ENCODE results near the gene SH3PXD2A. TPM values are rescaled to one million over a fixed set of nuclear protein-coding genes. Genes with fewer than 3 reads are reported as not detected.

The SH3PXD2A gene
- total RNA-seq, 4 donors from 2014 or later, result 9.4 to 20.6 (median 11.2) TPM

GRCh38 chr10:103829838-103830465 lies 25.4 kb downstream of the SH3PXD2A start:
- Histone ChIP-seq H3K9me3 (no peaks in the 10 kb centered on the region), H3K4me1 (peaks cover 0 to 18% of the 10 kb centered on the region in 2 donors), H3K27ac (no peak overlapping the region), H3K4me3 (replicated peaks in 1 of 3) (no peak overlapping the region), H3K36me3 (no peaks in the 10 kb centered on the region), H3K27me3 (no peaks in the 10 kb centered on the region)
- no peak for DNase-seq
- 67 to 70% methylated on average over 5 of the region's 5 CpGs for WGBS, 2 donors
- TF ChIP-seq POLR2A (IDR thresholded peaks at IDR 0.05) (no peak), CTCF (IDR thresholded peaks at IDR 0.05) (no peak)
- intact Hi-C loops (cut with DNase I), result no loop called here

- Histone ChIP-seq H3K27ac (no peak overlapping the region), H3K9me3 (no peaks in the 10 kb centered on the region), H3K4me1 (peaks cover 0 to 12% of the 10 kb centered on the region in 2 donors), H3K27me3 (no peaks in the 10 kb centered on the region), H3K4me3 (replicated peaks in 1 of 3) (no peak overlapping the region), H3K36me3 (no peaks in the 10 kb centered on the region)
- DNase-seq, result no peak
- intact Hi-C loops (cut with DNase I), result no loop called here
- WGBS, 2 donors, result 64 to 82% methylated on average over 6 of the region's 6 CpGs
- no peak for TF ChIP-seq CTCF (IDR thresholded peaks at IDR 0.05)
- TF ChIP-seq POLR2A (IDR thresholded peaks at IDR 0.05), result no peak
These were observed 26.1 kb downstream of the SH3PXD2A start for GRCh38 chr10:103829278-103829677.

DNA sequence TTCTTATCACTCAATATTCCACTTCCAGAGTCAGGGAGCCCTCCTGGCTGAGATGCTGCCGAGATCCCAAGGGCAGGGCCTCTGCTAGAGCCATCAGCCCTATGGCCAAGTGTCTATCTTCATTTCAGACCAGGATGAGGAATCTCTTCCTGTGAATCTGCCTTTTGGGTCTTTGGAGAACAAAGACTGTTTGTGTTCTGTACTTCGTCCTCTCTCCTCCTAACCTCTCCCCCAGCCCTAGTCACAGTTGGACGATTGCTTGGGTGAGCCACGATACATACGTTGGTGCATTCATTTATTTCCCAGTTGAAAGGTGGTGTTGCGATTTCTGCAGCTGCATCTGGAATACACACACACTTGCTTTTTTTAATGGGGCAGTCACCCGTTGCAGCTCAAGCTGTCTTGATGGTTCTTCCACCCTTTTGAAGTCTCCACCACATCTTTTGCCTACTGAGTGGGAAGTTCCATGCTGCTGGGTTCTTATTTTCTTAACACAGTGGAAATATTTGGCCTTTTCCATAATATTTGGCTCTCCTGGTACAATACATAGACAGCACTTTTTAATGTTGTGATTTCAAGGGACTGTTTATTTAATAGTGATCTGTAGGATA lies 26.7 kb downstream of the SH3PXD2A start:
- no peaks in the 10 kb centered on the region for H3K9me3 ChIP-seq
- H3K27me3 ChIP-seq, result no peaks in the 10 kb centered on the region
- TF ChIP-seq CTCF (IDR thresholded peaks at IDR 0.05) (no peak), POLR2A (IDR thresholded peaks at IDR 0.05) (no peak)
- intact Hi-C loops (cut with DNase I), result no loop called here
- DNase-seq, result no peak
- H3K4me3 ChIP-seq (replicated peaks in 1 of 3), result no peak overlapping the region
- no peaks in the 10 kb centered on the region for H3K36me3 ChIP-seq
- H3K27ac ChIP-seq, result no peak overlapping the region
- peaks cover 0 to 8% of the 10 kb centered on the region in 2 donors for H3K4me1 ChIP-seq
- WGBS, 2 donors, result 44 to 61% methylated on average over 7 of the region's 7 CpGs

DNA sequence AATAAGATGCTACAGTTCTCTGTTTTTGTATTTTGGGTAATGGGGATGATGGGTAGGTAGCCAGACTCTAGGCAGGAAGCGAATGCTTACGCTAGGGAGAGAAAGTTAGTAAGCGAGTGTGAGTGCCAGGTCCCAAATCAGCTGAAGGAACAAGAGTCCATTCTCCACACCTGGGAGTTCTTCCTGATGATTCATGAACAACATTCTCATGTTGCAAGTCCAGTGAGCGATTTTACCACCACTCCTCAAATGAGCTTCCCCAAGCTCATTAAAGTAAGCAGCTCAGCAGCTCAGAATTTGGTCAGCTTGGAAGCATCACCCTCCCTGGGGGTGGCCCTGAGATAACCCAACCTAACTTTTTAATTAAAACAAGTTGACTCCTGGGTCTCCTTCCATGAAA lies 27.3 kb downstream of the SH3PXD2A start:
- H3K27me3 ChIP-seq, result no peaks in the 10 kb centered on the region
- H3K4me3 ChIP-seq (replicated peaks in 1 of 3), result no peak overlapping the region
- intact Hi-C loops (cut with DNase I), result no loop called here
- WGBS, 2 donors, result 86 to 90% methylated on average over 4 of the region's 4 CpGs
- H3K36me3 ChIP-seq, result no peaks in the 10 kb centered on the region
- no peak overlapping the region for H3K27ac ChIP-seq
- H3K9me3 ChIP-seq, result no peaks in the 10 kb centered on the region
- H3K4me1 ChIP-seq, result peaks cover 0 to 8% of the 10 kb centered on the region in 2 donors
- no peak for DNase-seq
- TF ChIP-seq CTCF (IDR thresholded peaks at IDR 0.05), result no peak
- TF ChIP-seq POLR2A (IDR thresholded peaks at IDR 0.05), result no peak

GRCh38 chr10:103826885-103827284 lies 28.5 kb downstream of the SH3PXD2A start:
- TF ChIP-seq POLR2A (IDR thresholded peaks at IDR 0.05), result no peak
- TF ChIP-seq CTCF (IDR thresholded peaks at IDR 0.05), result no peak
- Histone ChIP-seq H3K27ac (no peak overlapping the region), H3K9me3 (no peaks in the 10 kb centered on the region), H3K4me1 (peaks cover 0 to 8% of the 10 kb centered on the region in 2 donors), H3K27me3 (no peaks in the 10 kb centered on the region), H3K36me3 (no peaks in the 10 kb centered on the region), H3K4me3 (replicated peaks in 1 of 3) (no peak overlapping the region)
- intact Hi-C loops (cut with DNase I), result no loop called here
- 90 to 99% methylated on average over 7 of the region's 7 CpGs for WGBS, 2 donors
- no peak for DNase-seq
